Mesothelial cell of epicardium (in vitro differentiated cells): ENCODE results near the gene TBC1D10A. TPM values are rescaled to one million over a fixed set of nuclear protein-coding genes. Genes with fewer than 3 reads are reported as not detected.

ENCODE experiments used
- DNase-seq, 2 experiments: peaks; one replicate each; pipeline ENCODE4 v3.0.0; 2021; ENCODE audit warnings: low spot score in 2 of 2; ENCODE audit not compliant: unreplicated experiment in 2 of 2
- H3K27ac Mint-ChIP-seq: 2 replicates; pipeline ENCODE4 v1.8.0; 2021; ENCODE audit warnings: mixed read lengths
- H3K27me3 Mint-ChIP-seq: 2 replicates; pipeline ENCODE4 v1.8.0; 2021; ENCODE audit warnings: low read depth, mixed read lengths
- H3K36me3 Mint-ChIP-seq: 2 replicates; pipeline ENCODE4 v1.8.0; 2021; ENCODE audit warnings: mixed read lengths
- H3K4me1 Mint-ChIP-seq: 2 replicates; pipeline ENCODE4 v1.8.0; 2021; ENCODE audit warnings: mixed read lengths
- H3K4me3 Mint-ChIP-seq: 2 replicates; pipeline ENCODE4 v1.8.0; 2021; ENCODE audit warnings: mild to moderate bottlenecking, moderate library complexity, mixed read lengths
- H3K9me3 Mint-ChIP-seq: 2 replicates; pipeline ENCODE4 v1.8.0; 2021; ENCODE audit warnings: mixed read lengths
- CTCF ChIP-seq: fragments of 200-600 bp; sonication (generic); IDR thresholded peaks from one replicate; pipeline ENCODE4 v1.5.0; 2021; ENCODE audit warnings: antibody characterized with exemption; ENCODE audit not compliant: unreplicated experiment
- total RNA-seq: library from RNA; stranded (reverse); gene quantifications from 3 replicates; pipeline ENCODE4 v1.2.1, GENCODE V29; 2021

Gene TBC1D10A
- total RNA-seq: 12.8 to 15.1 TPM (median 13.7 TPM) in 3 replicates

GRCh38 chr22:30326706-30327362 lies at the start of gene TBC1D10A:
TSS of gene TBC1D10A (minus strand) at chr22:30326941. CDS start at chr22:30326881, 60 bp downstream.
- no peak for TF ChIP-seq CTCF
- H3K4me1 Mint-ChIP-seq: peaks cover 41% of the 10 kb centered on the region
- DNase-seq: peak; percentile 89 to 93
- H3K27me3 Mint-ChIP-seq: peaks cover 27% of the 10 kb centered on the region
- no peaks in the 10 kb centered on the region for H3K9me3 Mint-ChIP-seq
- peak within 1 kb of the TSS; percentile 92 for H3K27ac Mint-ChIP-seq
- H3K4me3 Mint-ChIP-seq: peak within 1 kb of the TSS; percentile 75
- H3K36me3 Mint-ChIP-seq: peaks cover 9% of the 10 kb centered on the region

- H3K4me1 Mint-ChIP-seq: peaks cover 6% of the 10 kb centered on the region
- H3K27me3 Mint-ChIP-seq: no peaks in the 10 kb centered on the region
- no peak overlapping the region for H3K27ac Mint-ChIP-seq
- no peak overlapping the region for H3K4me3 Mint-ChIP-seq
- no peaks in the 10 kb centered on the region for H3K9me3 Mint-ChIP-seq
- TF ChIP-seq CTCF: no peak
- DNase-seq: no peak
- peaks cover 7% of the 10 kb centered on the region for H3K36me3 Mint-ChIP-seq
Observed at GRCh38 chr22:30375312-30375849, 48.6 kb upstream of the TBC1D10A start.

- no peak for DNase-seq
- Mint-ChIP-seq H3K9me3 (no peaks in the 10 kb centered on the region), H3K4me3 (no peak overlapping the region), H3K27ac (no peak overlapping the region), H3K27me3 (no peaks in the 10 kb centered on the region), H3K36me3 (peaks cover 5% of the 10 kb centered on the region), H3K4me1 (peaks cover 6% of the 10 kb centered on the region)
- no peak for TF ChIP-seq CTCF
Observed at GRCh38 chr22:30373331-30374325, 46.9 kb upstream of the TBC1D10A start.

- peaks cover 2% of the 10 kb centered on the region for H3K36me3 Mint-ChIP-seq
- no peak overlapping the region for H3K4me3 Mint-ChIP-seq
- no peaks in the 10 kb centered on the region for H3K27me3 Mint-ChIP-seq
- DNase-seq: no peak
- no peaks in the 10 kb centered on the region for H3K9me3 Mint-ChIP-seq
- H3K27ac Mint-ChIP-seq: no peak overlapping the region
- H3K4me1 Mint-ChIP-seq: peaks cover 6% of the 10 kb centered on the region
- TF ChIP-seq CTCF: no peak
Observed at GRCh38 chr22:30372915-30373314, 46.2 kb upstream of the TBC1D10A start.

- Mint-ChIP-seq H3K4me1 (peaks cover 6% of the 10 kb centered on the region), H3K27ac (no peak overlapping the region), H3K27me3 (no peaks in the 10 kb centered on the region), H3K9me3 (no peaks in the 10 kb centered on the region), H3K36me3 (no peaks in the 10 kb centered on the region), H3K4me3 (no peak overlapping the region)
- no peak for DNase-seq
- TF ChIP-seq CTCF: no peak
Observed at GRCh38 chr22:30371981-30372380, 45.2 kb upstream of the TBC1D10A start.
